Left ventricle myocardium inferior (tissue), 1 donor: ENCODE measurements around the gene AQP12A. TPM values are rescaled to one million over a fixed set of nuclear protein-coding genes. Genes with fewer than 3 reads are reported as not detected.

Experiments
- DNase-seq: peaks from one replicate; pipeline ENCODE4 v3.0.0-alpha.2; 2020
- H3K27ac ChIP-seq: fragments of 200-600 bp; replicated peaks from 2 replicates; pipeline ENCODE4 v1.8.0; 2021
- H3K27me3 ChIP-seq: fragments of 200-600 bp; 2 replicates; pipeline ENCODE4 v1.8.0; 2021; ENCODE audit warnings: low read depth
- H3K36me3 ChIP-seq: fragments of 200-600 bp; 2 replicates; pipeline ENCODE4 v1.8.0; 2021
- H3K4me1 ChIP-seq: fragments of 200-600 bp; 2 replicates; pipeline ENCODE4 v1.8.0; 2021
- H3K4me3 ChIP-seq: fragments of 200-600 bp; 2 replicates; pipeline ENCODE4 v1.8.0; 2021; ENCODE audit warnings: mild to moderate bottlenecking, moderate library complexity
- H3K9me3 ChIP-seq: fragments of 200-600 bp; replicated peaks from 2 replicates; pipeline ENCODE4 v1.8.0; 2021
- CTCF ChIP-seq: fragments of 200-600 bp; IDR thresholded peaks from 2 replicates; pipeline ENCODE4 v1.8.0; 2021; ENCODE audit warnings: antibody characterized with exemption, mild to moderate bottlenecking, borderline replicate concordance
- intact Hi-C: fragments of 100-400 bp; cut with micrococcal nuclease; formaldehyde crosslinking; loops from one replicate; pipeline ENCODE4 v1.11.0; 2022
- total RNA-seq: library from RNA; stranded (reverse); fragmentation: NEBNext Ultra II Directional; extraction: Animal tissue kit (Norgen Biotek cat#: 25700); gene quantifications from one replicate; pipeline ENCODE4 v1.2.1, GENCODE V29; 2021
- donor health status: DM: no; HTN: yes; CAD: no; lungs with severe emphysema.

The AQP12A gene
- total RNA-seq, 1 donor from 2014 or later: not detected

GRCh38 chr2:240663546-240664190 is 28.0 kb upstream of the AQP12A start:
- peaks cover 92% of the 10 kb centered on the region for H3K27me3 ChIP-seq
- no peak for TF ChIP-seq CTCF
- H3K9me3 ChIP-seq: peaks cover 21% of the 10 kb centered on the region
- intact Hi-C loops: no loop called here
- H3K4me1 ChIP-seq: no peaks in the 10 kb centered on the region
- no peak for DNase-seq
- H3K36me3 ChIP-seq: no peaks in the 10 kb centered on the region
- H3K27ac ChIP-seq: no peak overlapping the region
- no peak overlapping the region for H3K4me3 ChIP-seq

GRCh38 chr2:240664622-240665021 is 27.0 kb upstream of the AQP12A start:
- no peak for TF ChIP-seq CTCF
- DNase-seq: no peak
- Histone ChIP-seq H3K9me3 (peaks cover 21% of the 10 kb centered on the region), H3K36me3 (no peaks in the 10 kb centered on the region), H3K4me3 (no peak overlapping the region), H3K4me1 (no peaks in the 10 kb centered on the region), H3K27me3 (peaks cover 82% of the 10 kb centered on the region), H3K27ac (no peak overlapping the region)
- intact Hi-C loops: no loop called here

GRCh38 chr2:240670402-240670801 is 21.3 kb upstream of the AQP12A start:
- intact Hi-C loops: no loop called here
- Histone ChIP-seq H3K27me3 (peaks cover 67% of the 10 kb centered on the region), H3K36me3 (no peaks in the 10 kb centered on the region), H3K27ac (no peak overlapping the region), H3K4me3 (no peak overlapping the region), H3K4me1 (no peaks in the 10 kb centered on the region), H3K9me3 (peaks cover 3% of the 10 kb centered on the region)
- no peak for DNase-seq
- no peak for TF ChIP-seq CTCF

- H3K4me3 ChIP-seq: no peak overlapping the region
- H3K27ac ChIP-seq: no peak overlapping the region
- no peak for DNase-seq
- H3K36me3 ChIP-seq: no peaks in the 10 kb centered on the region
- no peaks in the 10 kb centered on the region for H3K9me3 ChIP-seq
- intact Hi-C loops: no loop called here
- H3K4me1 ChIP-seq: no peaks in the 10 kb centered on the region
- H3K27me3 ChIP-seq: peaks cover 62% of the 10 kb centered on the region
- no peak for TF ChIP-seq CTCF
Measured at GRCh38 chr2:240670950-240671349, 20.7 kb upstream of the AQP12A start.

GRCh38 chr2:240672076-240672700 is 19.5 kb upstream of the AQP12A start:
- DNase-seq: no peak
- peak overlapping the region; percentile 48 for H3K4me3 ChIP-seq
- intact Hi-C loops: no loop called here

More at GRCh38 chr2:240672076-240672700, 19.5 kb upstream of the AQP12A start:
- Histone ChIP-seq H3K27ac (no peak overlapping the region), H3K27me3 (peaks cover 50% of the 10 kb centered on the region), H3K9me3 (no peaks in the 10 kb centered on the region), H3K4me1 (no peaks in the 10 kb centered on the region), H3K36me3 (no peaks in the 10 kb centered on the region)
- TF ChIP-seq CTCF: no peak
